GM03348 (cell line): ENCODE results near the gene ZNF618.

ENCODE experiments used
- DNase-seq: peaks from one replicate; pipeline ENCODE4 v3.0.0; 2012; ENCODE audit warnings: low spot score

Gene ZNF618

DNA sequence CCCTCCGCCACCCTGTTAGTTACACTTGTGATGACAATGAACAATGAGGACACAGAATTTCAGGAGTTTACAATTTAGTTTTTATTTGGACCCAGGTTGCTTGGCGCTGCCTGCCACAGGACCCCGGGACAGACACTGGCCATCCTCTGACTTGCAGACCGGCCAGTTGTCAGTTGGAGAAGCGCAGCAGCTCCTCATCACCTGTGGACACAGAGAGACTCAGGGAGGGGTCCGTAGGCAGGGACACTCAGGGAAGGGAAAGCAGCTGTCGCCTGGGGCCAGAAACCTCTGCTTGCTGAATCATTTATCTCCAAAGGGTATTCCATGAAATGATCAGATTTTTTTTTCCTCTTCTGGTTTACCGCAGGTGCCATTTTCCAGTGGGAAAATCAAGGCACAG lies 184.0 kb downstream of the ZNF618 start:
- no peak for DNase-seq

DNA sequence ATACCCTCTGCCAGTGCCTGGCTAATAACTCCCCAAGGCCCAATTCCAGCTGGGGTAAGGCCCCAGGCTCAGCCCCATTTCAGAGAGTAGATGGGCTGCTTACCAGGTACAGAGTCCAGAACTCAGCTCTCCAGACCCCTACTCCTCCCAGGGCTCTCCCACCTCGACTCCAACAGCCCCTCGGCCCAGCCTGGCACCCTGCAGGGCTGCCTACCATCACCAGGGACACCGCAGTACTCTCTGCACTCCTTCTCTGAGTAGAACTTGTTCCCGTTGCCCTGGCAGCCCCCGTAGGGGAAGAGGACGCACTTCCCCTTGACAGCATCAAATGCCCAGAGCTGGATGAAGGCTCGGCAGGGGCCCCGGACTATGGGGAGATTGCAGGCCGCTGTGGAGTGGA lies 184.6 kb downstream of the ZNF618 start:
- no peak for DNase-seq

GRCh38 chr9:114061292-114061691 lies 185.2 kb downstream of the ZNF618 start:
- no peak for DNase-seq

DNA sequence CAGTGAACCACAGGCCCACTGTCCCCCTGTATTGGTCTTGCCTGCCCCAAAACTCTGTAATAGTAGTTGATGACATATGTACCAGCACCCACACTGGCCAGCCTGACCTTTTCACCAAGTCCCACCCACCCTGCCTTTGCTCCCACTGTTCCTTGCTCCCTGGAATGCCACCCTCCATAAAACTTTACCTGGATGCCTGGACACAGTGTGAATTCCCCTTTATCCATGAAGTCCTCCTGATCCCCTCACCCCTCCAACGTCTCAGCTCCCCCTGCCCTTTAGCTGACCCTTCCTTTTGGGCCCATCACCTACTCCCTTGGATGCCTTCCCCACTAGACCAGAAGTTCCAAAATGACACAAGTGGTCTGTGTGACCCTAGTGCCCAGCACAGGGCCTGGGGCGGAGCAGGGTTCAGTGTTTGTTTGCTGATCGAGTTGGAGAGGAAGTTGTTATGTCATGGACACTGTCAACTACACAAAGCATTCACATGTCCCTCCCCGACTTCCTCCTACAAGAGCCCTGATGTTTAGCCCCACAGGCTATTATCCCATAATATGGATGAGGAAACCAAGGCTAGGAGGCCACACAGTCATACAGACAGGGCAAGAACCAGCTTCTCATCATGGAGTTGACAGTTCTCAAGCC lies 185.8 kb downstream of the ZNF618 start:
- no peak for DNase-seq

GRCh38 chr9:114065304-114065703 lies 189.2 kb downstream of the ZNF618 start:
- DNase-seq = no peak

- no peak for DNase-seq
These were observed 193.5 kb downstream of the ZNF618 start for GRCh38 chr9:114069476-114070187.

GRCh38 chr9:114070188-114071103 lies 194.3 kb downstream of the ZNF618 start:
- no peak for DNase-seq

- no peak for DNase-seq
These were observed 195.2 kb downstream of the ZNF618 start for GRCh38 chr9:114071197-114071795.

DNA sequence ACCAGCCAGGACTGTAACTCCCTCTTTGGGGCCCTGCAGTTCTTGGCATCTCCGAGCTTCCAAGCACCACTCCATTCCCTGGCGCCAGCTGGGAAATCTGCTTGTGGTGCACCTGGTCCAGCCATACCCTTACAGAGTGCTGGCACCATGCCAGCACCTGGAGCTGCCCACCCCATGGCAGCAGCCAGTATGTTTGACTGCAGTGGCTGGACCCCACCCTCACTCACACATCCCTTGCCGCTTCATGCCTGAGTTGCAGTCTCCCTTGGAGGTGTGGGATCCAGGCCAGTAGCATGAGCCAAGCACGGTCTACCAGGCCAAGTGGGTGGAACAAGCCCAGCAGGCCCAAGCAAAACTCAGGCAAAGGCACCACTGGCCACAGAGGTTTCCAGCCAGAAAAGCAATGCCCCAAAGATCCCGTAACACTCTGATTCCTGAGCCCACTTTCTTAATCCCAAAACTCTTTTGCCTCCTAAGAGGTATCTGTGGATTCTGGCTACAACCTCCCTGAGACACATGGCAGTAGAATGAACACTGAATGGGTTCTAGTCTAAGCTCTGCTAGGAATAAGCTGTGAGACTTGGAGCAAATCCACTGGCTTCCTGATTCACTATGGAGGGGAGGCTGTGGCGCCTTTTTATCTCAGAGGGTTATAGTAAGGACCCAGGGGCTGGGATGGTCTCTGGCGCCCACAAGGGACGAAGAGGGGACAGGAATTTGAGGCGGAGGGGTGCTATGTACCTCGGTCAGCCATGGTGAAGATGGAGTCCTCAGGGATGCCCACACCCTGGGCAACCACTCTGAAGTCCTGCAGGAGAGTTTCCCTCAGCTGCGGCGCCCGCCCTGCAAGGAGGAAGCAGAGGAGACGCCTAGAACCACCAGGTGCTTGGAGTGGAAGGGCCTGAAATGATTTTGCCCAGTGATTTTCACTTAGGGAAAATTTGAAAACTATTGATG lies 196.4 kb downstream of the ZNF618 start:
- peak; percentile 37 for DNase-seq

DNA sequence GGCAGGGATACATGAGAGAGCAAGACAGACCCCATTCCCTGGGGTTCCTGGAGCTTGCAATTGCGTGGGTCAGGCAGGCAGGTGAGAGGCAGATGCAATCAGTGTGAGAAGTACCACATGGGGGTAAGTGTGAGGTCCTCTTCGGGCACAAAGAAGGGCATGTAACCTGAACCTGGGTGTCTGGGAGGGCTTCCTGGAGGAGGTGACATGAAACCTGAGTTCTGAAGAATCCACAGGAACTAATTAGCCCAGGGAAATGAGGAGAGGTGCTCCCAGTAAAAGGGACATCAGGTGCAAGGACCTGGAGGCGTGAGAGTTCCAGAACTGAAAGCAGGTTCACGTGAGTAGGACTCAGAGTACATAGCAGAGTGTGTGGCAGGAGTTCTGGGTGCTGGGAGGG lies 199.5 kb downstream of the ZNF618 start:
- no peak for DNase-seq

DNA sequence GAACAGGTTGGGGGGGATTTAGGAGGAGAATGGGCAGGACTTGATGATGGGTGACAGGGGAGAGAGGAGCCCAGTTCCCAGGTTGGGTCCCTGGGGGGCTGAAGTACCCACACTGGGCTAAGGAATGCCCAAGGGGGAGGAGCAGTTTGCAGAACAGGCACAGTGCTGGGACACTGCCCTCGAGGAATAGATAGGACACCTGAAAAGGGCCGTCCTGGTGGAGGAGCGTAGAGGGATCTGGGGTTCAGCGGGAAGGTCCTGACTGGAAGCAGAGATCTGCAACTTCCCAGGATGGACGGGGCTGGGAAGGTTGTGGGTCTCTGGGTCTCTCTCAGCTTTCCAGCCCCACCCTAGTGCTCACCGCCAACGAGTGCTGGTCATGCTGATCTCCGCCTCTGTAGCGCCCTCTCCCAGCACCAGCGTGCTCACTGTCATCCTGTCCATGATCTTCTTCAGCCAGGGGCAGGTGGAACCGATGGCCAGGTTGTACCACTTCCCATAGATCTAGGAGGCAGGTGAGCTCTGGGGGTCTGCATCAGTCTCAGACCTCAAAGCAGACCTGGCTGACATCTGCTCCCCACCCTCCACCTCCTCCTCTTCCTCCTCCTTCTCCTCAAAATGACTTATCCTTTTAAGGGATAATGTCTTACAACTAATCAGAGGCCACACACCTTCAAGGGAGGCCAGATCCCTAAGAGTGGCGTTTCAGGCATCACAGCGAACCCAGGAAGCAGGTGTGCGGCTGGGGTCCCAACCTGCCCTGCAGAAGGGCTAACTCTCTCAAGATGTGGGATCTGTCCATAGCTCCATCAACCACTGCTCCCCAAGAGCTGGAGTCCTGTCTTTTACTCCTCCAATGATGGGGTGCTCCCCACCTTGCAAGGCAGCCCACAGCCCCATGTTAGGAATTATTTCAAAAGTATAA lies 200.4 kb downstream of the ZNF618 start:
- no peak for DNase-seq

- no peak for DNase-seq
These were observed 201.2 kb downstream of the ZNF618 start for GRCh38 chr9:114077162-114077837.

DNA sequence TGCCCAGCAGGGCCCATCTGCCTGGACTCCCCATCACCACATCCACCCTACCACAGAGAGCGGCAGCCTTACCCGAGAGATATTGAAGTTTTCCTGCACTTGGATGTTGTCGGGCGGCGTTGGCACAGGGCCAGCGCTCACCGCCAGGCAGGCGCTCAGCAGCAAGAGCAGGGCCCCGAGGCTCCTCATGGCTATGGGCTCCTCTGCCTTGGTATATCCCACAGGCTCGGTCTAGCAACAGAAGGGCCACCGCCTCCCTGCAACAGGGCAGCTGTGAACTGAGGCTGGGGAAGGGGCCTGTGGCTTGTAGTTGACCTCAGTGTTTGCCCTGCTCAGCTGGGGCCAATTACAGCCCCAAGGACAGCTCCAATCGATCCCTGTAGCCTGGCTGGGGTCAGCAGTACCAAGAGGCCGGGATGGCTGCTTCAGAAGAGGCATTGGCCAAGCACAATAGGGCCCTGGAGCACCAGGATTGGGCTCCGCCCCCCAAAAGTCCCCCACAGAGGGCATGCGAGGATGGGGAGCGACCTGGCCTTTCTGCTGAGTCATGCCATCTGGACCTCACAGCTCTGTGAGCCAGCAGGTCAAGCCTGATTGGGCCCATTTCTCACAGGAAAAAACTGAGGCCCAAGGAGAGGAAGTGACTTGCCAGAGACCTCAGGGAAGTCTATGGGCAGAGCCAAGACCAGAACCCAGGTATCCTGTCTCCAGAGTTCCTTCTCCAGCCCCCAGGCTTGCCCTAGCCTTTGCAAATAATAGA lies 202.1 kb downstream of the ZNF618 start, which contains the start of gene AMBP:
AMBP (minus strand) TSS at position 280 of the 760 bp plus-strand sequence; CDS start at position 189, 91 bp downstream.
- no peak for DNase-seq

DNA sequence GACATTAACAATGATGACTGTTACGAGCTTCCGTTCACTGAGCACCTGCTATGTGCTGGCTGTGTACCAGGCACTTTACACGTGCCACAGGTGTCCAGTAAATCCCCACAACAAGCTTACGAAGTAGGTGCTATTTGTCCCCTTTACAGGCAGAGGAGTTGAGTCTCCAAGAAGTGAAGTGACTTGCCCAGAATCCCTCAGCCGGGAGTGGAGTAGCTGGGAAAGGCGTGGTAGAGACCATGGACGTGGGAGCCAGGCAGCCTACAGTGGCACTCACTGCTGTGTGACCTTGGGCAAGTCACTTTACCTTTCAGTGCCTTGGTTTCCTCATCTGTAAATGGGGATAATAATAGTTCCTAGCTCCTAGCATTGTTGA lies 202.7 kb downstream of the ZNF618 start:
- DNase-seq = no peak

- DNase-seq = no peak
These were observed 204.2 kb downstream of the ZNF618 start for GRCh38 chr9:114080195-114080772.

DNA sequence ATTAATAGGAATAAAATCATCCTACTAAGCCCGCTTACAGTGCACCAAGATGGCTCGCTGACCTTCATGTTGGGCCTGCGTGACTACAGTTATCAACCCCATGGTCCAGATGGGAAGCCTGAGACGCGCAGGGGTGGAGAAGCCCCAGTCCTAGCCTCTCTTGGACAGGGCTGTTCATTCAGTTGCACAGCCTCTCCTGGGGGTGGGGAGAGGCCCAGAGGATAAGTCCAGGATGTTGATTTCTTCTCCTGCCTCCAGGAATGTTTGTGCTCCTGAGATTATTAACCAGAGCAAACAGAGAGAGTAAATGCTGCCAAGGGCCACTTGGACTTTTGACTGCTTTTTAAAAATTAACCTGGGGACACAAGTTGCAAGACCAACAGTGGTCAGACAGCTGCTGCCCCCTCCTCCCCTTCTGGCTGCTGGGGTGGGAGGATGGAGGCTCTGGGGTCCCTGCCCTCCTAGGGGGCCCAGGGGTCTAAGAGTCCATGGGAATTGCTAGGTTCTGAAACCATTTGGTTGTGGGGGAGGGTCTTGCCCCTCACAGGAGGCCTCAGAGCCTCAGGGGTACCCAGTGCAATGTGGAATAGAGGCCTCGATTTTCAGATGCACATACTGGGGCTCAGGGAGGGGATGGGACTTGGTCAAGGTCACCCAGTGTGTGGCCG lies 204.8 kb downstream of the ZNF618 start:
- no peak for DNase-seq

DNA sequence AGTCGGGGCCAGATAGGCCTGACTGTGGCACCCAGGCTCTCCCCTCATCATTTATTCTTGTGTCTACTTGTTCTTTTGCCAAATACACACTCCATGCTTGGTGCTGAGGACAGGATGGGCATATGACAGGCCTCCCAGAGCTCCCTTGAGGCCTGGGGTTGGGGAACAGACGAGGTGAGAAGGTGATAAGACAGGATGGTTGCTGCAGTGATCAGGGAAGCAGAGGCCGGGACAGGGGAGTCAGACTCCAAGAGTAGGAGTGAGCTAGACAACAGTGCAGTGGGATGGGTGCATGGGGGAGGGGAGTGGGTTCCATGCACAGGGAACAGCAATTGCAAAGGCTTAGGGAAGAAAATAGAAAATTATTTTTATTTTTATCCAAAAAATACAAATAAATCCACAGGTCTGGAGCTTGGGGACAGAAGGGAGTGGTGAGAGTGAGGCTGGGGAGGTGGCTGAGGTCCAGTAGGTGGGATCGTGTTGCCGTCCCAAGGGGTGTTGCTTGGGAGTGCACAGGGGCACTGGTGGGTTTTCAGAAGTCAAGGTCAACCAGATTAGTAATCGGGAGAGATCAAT lies 205.4 kb downstream of the ZNF618 start:
- DNase-seq = no peak
